ENCODE results near the gene HIC1.

The HIC1 gene

DNA sequence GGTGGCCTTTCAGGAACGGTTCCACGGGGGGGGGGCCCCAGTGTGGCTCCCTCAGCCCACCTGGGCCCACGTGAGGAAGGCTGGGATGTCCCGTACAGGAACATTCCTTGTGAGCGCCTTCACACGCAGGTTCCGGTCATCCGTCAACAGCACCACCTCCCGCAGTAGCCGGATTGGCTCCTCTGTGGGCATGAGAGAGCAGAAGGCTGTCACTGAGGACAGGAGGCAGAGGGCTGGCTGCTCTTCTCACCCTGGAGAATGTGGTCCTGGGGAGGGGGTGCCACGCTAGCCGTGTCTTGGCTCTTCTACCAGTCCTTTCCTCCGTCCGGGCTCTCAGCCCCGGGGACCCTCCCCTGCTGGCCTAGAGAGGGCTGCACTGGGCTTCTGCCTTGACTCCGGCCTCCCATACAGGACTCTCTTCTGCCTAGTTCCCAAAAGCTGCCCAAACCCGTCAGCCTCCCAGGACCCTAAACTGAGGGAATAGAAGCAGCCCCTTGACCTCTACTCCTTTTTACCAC, 6.6 kb downstream of the HIC1 start:
- no peak for DNase-seq (ENCODE audit: low spot score)

DNA sequence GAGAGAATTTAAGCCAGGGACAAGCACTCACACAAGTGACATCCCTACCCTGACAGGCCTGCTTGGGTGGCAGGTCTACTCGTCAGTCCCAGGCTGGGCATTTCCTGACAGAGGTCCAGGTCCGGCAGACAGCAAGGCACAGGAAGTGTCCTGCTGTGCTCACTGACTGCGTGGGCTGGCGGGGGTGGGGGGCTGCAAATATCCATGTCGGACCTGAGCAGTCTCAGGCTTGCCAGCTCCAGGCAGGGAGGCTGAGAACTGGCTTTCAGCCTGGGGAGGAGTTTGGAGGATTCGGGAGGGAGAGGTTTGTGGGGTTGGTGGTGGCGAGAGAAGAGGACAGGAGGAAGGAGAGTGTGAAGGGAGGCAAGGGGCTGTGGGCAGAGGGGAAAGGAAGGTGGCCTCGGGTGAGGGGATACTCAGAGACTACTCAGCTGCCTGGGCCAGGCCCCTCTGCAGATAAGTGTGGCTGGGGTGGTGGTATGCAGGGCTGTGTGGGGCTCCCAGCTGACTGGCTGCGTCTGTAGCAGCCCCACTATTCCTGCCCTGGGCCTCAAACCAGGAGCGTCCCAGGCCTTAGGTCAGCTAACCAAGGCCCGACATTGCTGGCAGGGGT, 7.8 kb downstream of the HIC1 start:
- DNase-seq (ENCODE audit: low spot score), result peak; percentile 35

DNA sequence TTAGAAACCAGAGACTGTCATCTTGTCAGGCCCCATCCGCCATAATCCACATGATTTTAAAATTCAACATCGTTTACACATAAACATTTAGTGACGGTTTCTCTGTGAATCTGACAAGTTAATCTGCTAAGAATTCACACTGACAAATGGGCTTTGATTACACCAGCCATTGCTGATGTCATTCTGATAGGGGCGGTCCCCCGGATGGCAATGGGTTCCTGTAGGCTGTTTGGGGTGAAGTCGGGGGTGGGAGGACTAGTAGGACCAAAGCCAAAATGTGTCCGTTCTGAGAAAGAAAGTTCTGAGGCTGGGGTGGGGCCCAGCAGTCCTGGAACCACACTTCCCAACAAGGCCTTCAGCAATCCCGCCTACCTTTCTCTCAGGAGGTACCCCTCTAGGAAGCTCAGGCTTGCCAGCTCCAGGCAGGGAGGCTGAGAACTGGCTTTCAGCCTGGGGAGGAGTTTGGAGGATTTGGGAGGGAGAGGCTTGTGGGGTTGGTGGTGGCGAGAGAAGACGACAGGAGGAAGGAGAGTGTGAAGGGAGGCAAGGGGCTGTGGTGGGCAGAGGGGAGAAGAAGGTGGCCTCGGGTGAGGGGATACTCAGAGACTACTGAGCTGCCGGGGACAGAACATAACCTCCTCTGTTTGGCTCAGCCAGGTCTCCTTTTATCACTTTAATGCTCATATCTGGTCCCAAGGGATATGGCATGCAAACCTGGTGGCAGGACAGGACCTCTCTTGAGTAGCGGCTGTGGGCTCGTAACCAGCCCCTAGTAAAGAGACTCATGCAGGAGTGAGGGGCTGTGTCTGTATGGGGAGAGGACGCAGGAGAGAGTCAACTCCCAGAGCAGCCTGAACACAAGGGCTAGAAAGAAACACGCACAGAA, 8.6 kb downstream of the HIC1 start:
- no peak for DNase-seq (ENCODE audit: low spot score)

DNA sequence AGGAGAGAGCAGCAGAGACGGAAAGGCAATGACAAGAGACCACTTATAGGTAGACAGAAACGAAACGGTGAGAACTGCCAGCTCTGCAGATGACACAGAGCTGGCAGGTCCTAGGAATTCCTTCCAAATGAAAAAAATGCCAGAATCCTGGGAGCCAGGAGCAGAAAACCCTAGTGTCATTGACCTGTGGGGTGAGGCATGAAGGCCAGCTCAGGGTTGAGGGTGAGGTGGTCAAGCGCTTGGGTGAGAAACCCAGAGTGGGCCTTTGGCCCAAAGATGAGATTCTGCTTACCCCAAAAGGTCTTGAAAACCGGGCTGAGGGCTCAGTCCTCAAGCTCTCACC, 9.2 kb downstream of the HIC1 start:
- no peak for DNase-seq (ENCODE audit: low spot score)

DNA sequence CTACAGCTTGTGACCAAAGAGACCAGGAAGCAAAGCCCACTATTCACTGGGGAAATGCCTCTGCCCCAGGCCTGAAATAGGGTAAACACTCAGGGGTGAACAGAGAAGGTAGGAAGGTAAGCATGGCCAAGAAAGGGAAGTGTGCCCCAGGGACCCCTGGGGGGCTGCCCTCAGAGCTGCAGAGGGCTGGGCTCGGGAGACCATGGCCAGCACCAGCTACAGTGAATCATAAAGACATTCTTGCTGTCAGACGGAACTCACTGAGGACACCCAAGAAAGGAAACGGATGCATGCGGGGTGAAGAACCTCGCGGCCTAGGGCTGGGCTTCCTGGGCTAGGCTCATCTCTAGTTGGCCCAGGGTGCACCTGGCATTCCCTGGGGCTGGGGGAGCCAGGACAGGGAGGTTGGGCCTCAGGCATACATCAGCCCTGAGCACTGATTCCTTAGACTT, 9.6 kb downstream of the HIC1 start:
- DNase-seq (ENCODE audit: low spot score), result no peak

DNA sequence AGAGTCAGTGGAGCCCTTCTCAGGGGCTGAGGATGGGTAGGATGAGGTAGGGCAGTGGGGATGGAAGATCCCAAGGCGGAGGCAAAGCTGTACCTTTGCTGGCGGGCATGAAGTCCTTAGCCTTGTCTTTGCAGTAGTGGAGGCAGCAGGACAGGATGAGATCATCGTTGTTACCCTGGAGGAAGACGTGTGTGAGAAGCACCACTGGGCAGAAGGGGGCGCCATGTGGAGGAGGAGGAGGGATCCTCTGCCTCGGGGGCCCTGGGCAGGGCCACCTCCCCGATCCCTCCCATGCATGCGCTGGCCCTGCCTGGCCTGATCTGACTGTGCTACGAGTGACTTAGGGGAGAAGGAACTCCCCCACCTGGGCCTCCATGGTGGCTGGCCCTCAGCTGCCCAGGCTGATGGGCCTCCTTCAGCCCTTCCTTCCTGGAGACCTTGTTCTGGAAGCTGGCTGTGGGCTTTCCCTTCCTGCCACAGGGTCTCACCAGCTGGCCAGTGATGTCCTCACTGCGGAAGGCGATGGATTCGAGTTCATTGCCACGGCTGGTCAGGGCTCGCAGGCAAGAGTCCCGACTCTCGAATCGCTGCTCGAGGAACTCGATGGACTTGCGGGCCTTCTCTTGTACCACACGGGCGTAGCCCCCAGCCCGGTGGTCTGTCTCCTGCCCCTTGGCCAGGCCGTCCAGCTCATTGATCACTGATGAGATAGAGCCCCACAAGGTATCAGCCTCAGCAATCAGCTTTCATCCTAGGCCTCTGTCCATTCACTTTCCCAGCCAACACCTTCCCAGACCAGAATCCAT, 10.3 kb downstream of the HIC1 start:
- DNase-seq (ENCODE audit: low spot score), result peak; percentile 81

DNA sequence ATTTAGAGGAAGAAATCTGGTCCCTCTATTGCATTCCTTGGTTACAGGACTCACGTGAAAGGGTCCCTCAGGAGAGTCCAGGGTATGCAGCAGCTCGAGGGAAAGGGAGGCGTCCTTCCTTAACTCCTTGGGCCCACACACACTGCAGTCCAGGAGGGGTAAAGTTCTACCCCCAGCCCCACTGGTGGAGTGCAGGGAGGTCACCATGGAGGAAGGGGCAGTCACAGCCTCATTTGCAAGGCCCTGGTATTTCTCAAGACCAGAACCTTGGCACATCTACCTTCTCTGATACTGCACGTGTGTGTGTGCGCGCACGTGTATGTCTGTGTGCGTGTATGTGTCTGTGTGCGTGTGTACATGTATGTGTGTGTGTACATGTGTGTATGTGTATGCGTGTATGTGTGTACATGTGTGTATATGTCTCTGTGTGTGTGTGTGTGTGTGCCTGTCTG, 11.1 kb downstream of the HIC1 start:
- DNase-seq (ENCODE audit: low spot score), result no peak

DNA sequence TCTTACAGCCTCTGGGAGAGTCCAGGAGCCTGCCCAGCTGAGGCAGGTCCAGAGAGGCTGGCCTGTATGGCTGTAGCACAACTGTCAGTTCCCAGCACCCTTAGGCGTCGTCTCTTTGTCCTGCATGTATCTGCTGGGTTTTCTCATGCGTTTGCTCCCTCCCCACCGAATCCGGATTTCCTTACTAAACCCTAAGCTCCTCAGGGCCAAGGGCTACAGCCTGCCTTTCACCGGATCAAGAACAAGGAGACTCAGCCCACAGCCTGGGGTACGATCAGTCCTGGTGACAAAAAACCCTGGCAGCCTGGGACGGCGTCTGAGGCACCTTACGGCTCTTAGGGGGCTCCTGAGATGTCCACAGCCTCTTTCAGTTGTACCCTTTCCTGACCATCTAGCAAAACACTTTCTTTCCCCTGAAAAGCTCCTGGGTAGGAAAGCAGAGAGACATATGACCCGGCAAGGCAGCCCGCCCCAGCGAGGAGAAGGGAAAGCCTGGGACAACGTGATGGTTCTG, 12.2 kb downstream of the HIC1 start:
- DNase-seq (ENCODE audit: low spot score), result no peak

DNA sequence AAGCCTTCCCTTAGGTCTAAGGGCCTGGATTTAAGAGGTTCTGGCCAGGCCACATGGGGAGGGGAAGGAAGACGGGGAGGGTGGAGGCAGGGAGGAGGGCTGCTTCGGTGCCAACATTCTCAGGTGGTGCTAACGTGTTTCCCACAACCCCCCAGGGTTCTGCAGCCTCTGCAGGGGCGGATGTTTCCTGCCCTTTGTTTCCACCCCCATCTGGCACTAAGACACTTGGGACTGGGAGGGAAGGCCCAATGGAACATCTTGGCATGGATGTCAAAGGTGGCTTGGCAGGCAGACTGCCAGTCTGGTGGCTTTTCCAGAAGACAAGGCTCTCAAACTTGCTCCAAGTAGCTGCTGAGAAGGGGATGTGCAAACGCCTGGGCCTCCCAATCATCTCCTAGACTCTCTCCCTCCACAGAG, 12.7 kb downstream of the HIC1 start:
- DNase-seq (ENCODE audit: low spot score), result no peak

DNA sequence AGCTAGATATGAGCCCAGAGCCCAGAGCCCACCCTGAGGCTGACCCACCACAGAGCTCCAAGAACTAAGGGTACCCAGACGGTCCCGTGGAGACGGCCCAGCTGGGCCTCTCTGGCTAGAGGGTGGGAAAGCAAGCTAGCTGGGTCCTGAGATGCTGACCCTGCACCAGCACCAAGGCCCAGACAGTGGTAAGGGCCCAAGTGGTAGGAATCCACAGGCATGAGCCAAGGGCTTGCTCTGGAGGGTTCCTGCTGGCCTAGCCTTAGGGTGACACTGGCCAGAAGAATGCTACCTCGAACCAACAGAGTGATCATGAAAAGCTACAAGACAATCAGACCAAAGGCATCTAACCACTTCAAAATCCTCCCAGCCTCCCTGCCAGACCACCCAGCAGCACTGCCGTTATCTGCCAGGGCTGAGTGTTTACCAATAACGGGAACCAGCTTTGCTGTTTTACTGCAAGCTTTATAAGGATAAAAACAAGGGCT, 13.2 kb downstream of the HIC1 start:
- DNase-seq (ENCODE audit: low spot score), result no peak

DNA sequence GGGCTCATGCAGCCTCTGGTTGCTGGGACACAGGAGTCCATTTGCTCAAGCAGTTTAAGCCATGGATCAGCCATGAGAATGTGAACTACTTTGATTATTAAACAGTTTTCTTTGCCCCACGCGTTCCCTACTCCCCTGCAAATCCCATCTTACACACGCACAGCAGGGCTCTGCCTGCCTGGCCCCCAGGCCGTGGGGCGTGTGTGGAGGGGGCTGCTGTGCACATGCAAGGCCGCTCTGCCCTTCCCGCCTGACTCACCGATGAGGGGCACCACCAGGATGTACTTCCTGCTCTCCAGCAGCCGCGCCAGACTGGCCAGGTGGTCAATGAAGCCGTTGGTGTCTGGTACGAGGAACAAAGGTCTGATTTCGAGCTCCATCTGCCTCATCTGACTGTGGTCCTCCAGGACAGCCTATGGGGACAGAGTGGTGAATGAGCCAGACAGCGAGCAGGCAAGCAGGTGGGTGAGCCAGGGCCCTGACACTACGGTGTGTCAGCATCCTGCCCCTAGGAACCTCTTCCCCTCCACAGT, 13.7 kb downstream of the HIC1 start:
- no peak for DNase-seq (ENCODE audit: low spot score)

DNA sequence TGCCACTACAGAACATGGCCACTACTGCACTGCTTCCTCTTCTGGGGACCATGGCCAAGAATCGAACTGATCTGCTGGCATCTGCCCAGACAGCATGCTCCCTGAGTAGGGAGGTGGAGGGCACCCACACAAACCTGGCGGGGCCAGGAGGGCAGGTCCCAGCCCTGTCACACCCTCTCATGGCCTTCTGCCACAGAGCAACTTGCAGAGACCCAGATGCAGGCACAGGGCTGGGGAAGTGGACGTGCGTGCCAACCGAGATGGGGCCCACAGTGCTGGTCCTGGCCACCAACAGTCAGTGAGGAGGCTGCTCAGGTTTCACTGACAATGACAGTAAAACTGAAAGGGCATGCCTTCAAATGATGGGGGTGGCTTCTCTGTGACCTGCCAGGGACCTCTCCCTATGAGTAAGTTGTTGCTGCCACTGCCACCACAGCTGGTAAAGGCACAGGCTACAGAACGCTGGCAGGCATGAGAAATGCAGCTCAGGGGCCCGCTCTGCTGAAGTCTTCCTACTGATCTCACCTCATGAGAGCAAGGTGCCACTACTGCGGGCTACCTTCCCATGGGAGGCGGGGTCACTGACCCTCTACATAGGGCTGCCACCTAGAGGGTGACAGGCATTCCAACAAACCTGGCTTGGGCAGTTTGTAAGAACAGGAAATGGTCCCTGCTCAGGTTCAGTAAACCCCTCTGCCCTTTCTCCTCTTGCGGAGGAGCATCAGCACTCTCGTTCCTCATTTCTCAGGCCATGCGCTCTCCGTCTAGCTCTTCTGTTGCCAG, 15.5 kb downstream of the HIC1 start:
- DNase-seq (ENCODE audit: low spot score), result peak; percentile 64

DNA sequence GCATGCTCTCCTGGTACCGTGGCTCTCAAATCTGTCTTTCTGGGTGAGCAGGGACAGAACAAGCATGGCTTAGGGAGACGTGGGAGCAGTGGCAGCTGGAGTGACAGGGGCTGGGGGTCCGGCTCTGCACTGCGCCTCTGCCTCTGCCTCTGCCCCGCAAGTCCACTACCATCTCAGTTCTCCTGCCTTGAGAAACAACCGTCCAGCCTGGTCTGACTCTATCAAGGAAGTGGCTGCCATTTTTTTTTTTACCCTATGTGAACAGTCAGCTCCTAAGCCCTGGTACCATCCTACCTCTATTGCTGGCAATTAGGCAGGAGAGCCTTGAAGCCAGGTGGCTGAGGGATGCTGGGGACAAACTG, 16.1 kb downstream of the HIC1 start:
- no peak for DNase-seq (ENCODE audit: low spot score)

DNA sequence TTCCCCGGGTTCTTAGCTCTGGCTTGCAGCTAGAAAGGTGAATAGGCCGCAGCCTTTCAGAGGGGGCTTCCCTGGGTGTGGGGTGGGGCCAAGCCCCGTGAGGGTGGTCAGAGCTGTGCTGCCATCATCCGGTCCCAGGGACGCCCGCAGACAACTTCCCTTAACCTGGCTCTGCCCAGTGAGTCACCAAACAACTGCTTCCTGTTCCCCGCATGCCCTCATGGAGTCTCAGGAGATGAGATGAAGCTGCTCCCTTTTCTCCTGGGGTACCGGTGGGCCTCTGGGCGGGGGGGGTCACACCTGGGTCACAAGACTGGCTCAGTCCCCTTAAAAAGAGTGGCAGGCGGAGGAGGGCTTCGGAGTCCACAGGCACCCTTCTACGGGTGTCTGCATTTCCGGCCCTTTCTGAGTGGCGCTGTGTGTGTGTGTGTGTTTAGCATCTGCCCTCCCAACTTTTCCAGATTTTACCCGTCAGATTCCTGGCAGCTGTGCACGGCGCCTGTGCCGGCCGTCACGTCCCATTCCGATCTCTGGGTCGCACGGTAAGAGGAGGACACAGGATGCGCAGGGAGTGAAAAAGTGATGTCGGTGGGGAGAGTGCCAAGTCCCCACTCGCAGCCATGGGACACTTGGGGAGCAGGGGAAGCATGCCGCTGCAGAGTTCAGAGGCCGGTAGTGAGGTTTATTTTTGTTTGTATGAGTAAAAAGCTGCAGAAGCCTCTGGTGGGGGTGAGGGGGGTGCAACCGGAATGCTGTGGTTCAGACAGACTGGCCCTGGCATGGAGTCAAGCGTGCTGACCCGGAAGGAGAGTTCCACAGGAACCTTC, 16.8 kb downstream of the HIC1 start:
- no peak for DNase-seq (ENCODE audit: low spot score)

DNA sequence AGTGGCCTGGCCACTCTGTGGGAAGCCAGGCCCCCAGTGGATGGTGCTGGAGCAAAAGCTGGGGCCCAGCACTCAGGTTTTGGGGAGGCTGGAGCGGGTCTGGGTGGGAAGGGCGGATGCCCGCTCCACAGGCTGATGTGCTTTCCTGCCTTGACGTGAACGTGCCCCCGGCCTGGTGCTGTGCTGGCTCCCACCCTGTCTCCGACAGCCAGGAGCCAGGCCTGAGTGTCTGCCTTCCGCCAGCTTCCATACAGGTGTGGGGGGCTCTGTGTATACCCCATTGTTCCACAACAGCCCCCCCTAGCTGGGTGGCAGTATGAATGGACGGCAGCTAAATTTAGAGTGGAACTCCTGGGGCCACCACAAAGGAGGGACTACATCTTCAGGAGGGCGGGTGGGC, 20.0 kb downstream of the HIC1 start:
- DNase-seq (ENCODE audit: low spot score), result no peak

DNA sequence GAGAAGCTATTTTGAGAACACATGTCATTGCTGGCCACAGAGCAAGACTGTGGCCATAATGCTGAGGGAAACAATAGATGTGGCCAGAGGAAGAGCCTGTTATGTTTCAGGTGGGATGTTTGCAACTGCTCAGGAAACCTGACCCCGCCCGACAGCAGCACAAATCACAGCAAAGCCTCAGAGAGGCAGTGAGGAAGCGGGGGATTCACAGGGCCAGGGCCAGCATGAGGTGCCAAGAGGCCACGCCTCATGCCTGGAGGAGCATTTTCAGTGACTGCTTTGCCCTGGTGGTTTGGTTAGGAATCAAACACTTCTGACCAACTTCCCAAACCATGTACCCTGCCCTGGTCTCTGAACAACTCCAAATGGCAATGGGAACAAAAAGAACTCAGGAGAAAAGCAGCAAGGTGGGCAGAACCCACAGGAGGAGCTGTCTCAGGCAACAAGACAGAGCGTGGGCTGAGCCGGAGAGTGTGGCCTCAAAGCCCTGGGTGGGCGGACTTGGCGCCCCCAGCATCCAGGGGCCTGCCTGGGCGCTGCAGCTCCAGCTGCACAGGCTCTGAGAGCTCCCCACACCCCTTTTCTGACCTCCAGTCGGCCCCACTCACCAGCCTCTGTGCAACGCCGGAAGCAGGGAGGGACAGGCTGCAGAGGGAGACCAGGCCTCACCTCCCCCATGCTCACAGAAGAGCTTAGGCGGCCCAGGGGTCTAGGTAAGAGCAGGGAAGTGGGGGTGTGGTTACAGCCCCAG, 20.6 kb downstream of the HIC1 start:
- peak; percentile 45 for DNase-seq (ENCODE audit: low spot score)

DNA sequence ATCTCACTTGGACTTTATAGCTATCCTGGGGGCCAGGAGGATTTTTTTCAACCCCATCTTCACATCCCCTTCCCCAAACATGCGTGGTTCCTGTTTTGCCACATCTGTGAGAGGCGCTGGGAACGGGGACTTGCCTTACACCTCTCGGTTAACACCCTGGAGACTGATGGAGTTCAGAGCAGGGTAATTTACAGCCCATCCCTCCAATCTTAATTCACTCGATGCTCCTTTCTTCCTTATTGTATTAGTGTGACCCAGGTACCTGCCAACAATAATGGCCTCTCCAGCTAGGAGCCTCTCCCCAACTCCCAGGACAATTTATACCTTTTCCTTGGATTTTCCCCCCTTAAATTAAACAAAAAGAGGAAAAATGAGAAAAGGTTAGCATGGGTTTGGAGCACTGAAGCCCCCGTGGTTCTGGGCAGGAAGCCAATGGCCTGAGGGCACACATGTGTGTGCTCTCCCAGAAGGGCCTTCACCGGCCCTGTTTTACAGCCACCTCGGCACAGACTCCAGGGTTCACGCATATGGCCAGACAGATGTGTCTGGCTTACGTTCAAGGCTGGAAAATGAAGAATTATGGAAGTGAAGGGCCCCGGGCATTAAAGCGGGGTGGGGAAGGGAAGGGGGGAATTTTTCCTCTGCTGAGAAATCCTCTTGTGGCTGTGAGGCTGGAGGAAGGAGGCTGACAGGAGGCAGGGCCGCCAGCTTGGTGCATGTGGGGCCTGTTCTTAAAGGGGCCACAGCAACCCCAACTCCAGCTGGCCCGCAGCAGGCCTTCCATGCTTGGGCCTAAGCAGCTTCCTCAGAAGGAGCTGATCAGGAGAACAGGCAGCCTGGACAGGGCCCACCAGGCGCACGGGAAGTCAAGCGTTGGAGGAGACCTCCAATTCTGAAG, 21.4 kb downstream of the HIC1 start:
- no peak for DNase-seq (ENCODE audit: low spot score)

DNA sequence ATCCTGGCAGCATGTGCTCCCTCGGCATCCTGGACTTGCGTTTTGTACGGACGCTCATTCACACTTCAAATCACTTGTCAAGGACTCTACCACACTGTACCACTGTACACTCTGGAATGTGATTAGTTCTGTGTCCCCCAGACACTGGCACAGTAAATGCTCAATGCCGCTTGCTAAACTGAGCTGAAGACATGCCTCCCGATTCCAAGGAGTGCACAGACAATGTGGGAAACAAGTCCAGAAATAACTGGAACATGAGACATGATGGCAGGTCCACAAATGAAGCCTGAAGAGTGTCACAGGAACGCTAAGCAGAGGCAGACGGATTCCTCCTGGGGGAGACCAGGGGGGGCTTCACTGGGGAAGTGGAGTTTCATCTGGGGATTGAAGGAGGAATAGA, 22.1 kb downstream of the HIC1 start:
- no peak for DNase-seq (ENCODE audit: low spot score)
